HG02642 (cell line): ENCODE data around the gene TUBGCP6.
A peak's percentile ranks its signal among the peaks of the same experiment; 100 is the strongest.

Experiments used
- ATAC-seq: cut with Tn5 transposase; IDR thresholded peaks from one replicate; pipeline ENCODE4 v1.9.1; 2021; ENCODE audit warnings: mild to moderate bottlenecking; ENCODE audit not compliant: unreplicated experiment, poor library complexity

The TUBGCP6 gene

GRCh38 chr22:50186761-50187523 is 57.9 kb downstream of the TUBGCP6 start:
- no peak for ATAC-seq

- no peak for ATAC-seq
These were observed 58.6 kb downstream of the TUBGCP6 start for GRCh38 chr22:50186181-50186714.

DNA sequence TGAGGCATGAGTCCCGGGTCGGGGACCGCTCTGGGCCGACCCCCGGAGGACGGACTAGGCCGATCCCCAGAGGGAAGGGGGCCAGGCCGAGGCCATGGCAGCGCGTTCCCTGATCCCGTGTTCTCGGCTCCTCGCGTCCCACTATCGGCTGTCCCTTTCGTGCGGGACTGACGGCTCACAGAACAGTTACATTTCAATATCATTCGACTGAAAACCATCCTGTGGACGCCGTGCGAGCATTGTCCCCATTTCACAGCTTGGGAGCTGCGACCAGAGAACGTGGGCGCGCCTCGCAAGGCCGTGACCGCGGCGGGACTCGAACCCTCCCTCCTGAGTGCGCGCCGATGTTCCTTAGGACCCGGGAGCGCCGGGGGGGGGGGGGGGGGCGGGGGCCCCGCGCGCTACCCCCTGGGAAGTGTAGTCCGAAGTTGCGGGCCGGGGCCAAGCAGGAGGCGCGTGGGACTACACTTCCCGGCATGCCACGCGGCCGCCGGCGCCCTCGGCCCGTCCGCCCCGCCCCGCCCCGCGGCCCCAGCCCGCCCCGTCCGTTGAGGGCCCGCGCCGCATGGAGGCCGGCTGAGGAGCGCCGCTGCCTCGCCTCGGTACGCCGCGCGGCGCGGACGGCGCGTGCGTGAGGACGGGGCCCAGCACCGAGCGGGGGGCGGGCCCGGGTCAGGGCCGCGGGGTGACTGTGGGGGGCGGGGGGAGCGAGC is 59.3 kb downstream of the TUBGCP6 start, which contains the start of gene TRABD:
TSS of gene TRABD (plus strand) at position 539 of the 713 bp plus-strand sequence. CDS start 7,148 bp downstream, outside the sequence.
- peak; percentile 40 for ATAC-seq

DNA sequence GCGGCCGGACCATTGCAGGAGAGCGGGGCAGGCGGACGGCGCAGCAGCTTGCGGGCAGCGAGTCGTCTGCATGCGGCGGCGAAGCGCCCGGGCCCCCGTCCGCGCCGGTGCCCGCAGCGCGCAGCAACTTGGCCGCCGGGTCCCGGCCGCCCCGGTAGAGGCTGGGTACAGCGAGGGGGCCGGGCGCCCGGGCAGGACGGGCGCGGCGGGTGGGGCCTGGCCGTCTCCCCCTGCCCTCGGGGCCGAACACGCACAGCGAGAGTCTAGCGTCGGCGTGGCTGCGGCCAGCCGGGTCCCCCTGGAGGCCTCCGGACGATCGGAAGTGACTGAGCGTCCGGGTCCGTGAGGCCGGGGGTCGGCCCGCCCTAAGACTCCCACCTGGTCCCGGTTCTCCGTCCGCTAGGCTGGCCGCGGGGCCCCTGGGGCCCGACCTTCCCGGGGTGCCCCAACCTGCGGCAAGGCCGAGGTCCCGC is 59.9 kb downstream of the TUBGCP6 start:
- no peak for ATAC-seq

DNA sequence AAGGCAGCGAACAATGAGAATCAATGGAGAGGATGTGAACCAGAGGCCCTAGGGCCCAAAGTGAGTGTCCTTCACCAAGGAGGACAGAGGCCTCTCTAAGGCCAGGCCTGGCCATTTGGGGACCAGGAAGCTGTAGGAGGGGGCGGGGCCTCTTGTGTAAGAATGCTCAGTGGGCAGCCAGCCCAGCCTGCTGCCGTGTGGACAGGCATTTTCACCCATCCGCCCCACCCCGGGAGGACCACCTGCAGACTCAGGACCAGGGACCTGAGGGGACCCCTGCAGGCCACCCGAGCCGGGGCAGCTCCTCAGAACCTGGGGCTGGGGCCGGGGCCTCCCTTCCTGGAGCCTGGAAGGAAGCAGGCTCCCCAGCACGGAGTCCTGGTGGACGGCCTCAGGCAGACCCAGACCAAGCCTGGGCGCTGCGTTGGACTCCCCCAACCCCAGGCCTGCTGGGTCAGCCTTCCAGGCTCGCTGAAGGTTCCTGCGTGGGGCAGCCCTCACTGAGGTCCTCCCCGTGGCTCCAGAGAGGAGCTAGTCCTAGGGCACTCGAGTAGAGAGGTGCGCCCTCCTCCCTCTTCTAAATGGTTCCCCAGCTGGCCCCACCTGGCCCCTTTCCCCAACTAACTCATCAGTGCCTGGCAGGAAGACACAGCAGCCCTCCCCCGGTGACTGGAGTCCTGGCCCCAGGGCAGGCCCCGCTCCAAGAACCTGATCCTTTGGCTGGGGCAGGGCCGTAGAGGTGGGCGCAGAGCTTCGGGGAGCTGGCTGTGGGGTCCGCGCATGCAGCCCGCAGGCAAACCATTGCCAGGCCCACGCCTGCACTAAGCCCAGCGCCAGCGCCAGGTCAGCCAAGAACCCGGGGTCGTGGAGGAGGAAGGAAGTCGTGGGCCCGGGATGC is 60.6 kb downstream of the TUBGCP6 start:
- no peak for ATAC-seq

- ATAC-seq, result no peak
These were observed 61.5 kb downstream of the TUBGCP6 start for GRCh38 chr22:50183141-50183971.

DNA sequence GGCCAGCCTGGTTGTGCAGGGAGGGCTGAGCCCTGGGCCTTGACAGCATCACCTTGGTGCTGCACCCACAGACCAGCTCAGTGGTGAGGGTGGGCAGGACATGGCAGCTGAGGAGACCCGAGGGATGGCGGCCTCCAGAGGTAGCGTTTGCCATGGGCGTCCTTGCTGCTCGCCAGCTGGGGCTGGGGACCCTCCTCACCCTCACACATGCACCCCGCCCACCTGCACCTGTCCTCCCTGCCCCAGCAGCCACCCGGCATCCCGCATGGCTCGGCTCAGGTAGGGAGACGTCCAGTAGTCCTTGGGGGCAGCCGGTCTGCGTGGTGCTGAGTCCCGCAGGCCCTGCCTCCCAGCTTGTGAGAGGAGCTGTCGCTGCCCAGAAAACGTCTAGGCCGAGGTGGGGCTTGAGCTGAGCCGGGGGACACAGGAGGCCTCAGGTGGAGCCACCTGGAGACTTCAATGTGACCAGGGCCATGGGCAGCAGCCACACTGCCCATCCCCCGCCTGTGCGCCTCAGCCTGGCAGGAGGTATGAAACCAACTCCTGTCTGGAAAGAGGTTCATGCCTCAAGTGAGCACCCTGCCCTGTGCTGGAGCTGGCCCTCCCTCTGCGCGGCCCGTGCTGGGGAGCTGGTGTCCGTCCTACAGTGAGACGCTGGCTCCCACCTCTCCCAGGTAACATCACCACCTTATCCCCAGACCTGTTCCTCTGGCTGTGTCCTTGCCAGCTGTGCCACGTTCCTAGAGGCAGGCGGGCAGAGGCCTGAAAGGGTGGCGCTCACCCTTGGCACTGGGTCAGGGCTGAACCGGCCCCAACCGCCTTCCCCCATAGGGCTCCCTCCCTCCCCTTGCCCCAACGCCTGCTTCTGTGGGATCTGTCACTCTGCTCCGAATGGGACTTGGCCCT is 62.4 kb downstream of the TUBGCP6 start:
- no peak for ATAC-seq

DNA sequence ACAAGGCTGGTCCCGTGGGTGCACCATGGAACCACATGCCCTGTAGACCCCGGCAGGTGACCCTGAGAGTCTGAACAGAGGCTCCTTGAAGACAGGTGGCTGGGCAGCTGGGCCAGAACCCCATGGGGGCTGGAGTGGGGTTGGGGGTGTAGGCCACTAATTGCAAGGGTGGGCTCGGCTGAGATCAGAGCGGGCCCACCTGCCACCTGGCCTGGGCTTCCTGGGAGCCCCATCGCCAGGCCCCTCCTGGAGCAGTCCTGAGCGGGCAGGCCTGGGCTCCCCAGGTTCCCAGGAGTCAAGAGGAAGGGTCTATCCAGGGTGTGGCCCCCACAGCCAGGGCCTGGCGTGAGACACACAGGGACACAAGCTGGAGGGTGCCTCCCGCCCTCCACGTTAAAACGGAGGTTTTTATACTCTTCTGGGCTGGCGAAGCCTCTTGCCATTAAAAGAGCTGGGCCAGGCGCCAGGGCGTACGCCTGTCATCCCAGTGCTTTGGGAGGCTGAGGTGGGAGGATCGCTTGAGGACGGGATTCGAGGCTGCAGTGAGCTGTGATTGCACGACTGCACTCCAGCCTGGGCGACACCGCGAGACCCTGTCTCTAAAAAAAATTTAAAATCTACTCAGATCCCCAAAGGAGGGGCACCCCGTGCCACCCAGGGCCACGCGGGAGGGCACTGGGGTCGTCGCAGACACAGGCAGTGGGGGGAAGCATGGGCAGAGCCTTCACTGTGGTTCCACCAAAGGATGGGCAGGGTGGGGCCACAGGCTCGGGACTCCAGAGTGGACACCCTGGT is 63.9 kb downstream of the TUBGCP6 start:
- no peak for ATAC-seq

DNA sequence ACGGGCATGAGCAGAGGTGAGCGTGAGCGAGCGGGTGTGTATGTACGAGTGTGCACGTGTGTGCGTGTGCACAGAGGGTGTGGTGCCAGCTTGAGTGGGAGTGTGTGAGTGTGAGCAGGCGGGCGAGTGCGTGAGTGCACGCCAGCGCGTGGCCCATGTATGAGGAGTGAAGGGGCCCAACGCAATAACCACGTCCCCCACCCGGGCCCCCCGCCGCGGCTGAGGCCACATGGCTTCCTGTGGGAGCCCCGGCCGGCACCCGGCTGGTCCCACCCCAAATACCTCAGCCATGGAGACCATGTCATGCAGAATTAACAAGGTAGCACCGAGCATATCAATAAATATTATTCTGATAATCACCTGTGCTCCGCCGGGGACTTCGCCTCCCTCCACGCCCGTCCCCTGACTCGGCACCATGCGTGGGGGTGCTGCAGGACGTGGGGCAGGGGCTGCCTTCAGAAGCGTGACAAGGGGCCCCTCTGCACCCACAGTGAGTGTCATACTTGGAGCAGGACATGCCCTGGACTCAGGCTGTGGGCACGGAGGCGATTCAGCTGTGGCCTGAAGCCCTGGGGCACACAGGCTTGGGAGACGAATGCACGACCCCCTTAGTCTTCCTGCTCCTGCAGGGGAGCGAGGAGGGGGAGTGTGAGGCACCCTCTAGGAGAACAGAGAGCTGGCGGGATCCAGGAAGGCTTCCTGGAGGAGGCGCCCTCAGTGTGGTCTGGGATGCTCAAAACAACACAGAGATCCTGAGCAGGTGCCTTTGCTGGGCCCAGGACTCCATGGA is 64.7 kb downstream of the TUBGCP6 start:
- ATAC-seq, result no peak

DNA sequence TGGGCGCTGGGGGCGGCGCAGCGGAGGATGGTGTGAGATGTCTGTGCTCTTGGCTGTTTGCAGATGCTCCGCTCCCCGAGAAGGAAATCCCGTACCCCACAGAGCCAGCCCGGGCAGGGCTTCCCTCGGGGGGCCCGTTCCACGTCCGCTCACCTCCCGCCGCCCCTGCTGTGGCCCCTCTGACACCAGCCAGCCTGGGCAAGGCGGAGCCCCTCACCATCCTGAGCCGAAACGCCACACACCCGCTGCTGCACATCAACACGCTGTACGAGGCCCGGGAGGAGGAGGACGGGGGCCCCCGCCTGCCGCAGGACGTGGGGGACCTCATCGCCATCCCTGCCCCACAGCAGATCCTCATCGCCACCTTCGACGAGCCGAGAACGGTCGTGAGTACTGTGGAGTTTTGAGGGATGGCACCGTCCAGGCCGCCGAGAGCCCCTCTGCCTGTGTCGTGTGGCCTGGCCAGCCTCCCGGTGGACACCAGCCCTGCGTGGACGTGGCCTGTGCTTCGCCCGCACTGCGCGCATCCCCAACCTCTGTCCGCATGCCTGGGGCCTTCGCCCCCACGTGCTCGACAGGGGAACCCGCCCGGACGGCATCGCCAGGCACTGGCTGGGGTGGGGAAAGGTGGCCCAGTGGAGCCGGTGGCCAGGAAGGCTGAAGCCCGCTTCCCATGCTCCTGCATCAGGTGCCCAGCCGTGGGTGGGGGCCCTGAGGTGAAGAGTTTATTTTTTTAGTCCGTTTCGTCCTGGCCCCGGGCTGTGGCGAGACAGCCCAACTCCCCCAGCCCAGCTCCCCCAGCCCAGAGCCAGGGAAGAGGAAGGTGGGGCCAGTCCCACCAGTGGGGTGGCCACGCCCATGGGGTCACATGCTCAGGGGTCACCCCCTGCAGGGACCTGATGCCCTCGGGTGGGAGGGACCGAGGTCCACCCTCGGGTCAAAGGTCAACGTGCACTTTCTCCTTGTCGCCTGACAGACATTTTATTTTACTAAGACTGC is 65.7 kb downstream of the TUBGCP6 start:
- no peak for ATAC-seq

DNA sequence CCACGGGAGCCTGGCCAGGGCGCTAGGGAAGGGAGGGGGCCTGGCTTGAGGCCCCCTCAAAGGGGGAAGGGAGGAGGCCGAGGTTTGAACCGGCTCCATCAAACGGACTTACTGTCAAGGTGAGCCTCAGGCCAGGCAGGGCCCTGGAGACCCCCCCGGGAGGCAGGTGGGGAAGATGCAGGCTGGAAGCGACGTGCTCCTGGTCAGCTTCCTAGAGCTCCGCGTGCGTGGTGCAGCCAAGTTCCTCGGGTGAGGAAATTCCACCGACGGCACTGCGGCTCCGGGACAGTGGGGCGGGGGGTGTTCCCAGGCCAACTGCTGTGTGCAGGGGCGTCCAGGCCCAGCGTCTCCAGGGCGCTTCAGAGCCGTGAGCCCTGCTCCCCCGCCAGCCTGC is 66.4 kb downstream of the TUBGCP6 start:
- ATAC-seq, result no peak

- no peak for ATAC-seq
These were observed 67.0 kb downstream of the TUBGCP6 start for GRCh38 chr22:50177537-50178470.

DNA sequence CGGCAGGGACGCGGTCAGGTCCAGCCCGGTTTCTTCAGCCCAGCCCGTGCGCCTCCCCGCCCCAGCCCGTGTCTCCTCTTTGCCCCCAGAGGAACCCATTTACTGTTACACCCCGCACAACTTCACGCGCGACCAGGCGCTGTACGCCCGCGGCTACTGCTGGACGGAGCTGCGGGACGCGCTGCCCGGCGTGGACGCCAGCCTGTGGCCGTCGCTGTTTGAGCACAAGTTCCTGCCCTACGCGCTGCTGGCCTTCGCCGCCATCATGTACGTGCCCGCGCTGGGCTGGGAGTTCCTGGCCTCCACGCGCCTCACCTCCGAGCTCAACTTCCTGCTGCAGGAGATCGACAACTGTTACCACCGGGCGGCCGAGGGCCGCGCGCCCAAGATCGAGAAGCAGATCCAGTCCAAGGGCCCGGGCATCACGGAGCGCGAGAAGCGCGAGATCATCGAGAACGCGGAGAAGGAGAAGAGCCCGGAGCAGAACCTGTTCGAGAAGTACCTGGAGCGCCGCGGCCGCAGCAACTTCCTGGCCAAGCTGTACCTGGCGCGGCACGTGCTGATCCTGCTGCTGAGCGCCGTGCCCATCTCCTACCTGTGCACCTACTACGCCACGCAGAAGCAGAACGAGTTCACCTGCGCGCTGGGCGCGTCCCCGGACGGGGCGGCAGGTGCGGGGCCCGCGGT is 67.8 kb downstream of the TUBGCP6 start:
- ATAC-seq, result no peak
